ENCODE results near the gene CPSF4L.
"Not testable (repeated sequence)": the region's sequence is repeated elsewhere in the genome, so short reads cannot be mapped to it uniquely, and the experiment has no call there.

CPSF4L gene

DNA sequence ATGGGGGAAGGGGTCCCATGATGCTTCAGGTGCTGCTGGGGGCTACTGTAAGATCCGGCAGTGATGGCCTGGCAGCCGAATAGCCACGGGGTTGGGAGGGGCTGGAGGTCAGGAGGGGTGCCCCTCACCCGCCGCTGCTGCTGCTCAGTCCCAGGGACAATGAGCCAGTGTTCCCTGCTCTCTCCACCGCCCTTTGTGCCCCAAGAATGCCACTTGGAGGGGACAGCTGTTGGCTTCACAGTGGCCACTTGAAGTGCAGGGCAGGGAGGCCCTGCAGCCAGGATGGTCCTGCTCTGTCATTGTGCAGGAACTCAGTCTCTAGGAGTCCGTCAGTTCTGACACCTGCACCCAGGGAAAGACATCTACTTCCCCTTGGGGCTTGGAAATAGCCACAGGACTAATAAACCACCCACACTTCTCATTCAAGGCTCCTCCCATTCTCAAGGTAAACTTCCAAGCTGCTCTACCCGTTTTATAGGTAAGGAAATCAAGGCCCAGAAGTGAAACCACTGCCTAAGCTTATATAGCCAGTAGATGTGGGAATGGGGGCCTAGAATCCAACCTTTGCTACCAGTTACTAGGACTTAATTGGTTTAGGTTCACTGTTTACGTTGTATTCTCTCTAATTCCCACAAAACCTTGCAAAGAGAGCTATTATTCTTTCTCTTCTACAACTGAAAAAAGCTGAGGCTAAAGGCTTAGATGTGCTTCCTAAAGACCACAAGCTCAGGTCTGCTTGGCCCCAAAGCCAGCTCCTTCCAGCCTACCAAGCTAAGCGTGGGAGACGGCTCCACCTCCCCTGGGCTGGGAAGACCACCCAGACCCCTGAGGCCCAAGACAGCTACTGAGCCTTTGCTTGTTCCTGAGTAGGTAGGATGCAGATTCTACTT lies 6.2 kb upstream of the CPSF4L start:
- DNase-seq = no peak

DNA sequence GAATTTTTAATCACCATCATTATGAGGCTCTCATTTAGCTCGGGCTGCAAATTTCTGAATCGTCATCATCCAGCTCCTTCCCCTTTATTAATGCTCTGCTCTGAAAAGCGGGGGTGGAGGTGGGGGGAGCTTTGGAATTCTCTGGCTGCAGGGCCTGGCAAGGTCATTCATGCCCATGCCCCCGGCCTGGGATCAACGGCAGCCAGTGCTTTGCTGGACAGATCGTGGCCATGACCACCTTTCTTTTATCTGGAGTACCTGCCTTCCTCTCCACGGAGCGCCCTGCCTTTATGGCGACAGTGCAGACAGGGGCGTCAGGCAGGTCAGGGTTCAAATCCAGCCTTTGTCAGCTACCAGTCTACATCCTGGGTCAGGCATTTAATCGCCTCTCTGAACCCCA lies 5.1 kb upstream of the CPSF4L start:
- no peak for DNase-seq

DNA sequence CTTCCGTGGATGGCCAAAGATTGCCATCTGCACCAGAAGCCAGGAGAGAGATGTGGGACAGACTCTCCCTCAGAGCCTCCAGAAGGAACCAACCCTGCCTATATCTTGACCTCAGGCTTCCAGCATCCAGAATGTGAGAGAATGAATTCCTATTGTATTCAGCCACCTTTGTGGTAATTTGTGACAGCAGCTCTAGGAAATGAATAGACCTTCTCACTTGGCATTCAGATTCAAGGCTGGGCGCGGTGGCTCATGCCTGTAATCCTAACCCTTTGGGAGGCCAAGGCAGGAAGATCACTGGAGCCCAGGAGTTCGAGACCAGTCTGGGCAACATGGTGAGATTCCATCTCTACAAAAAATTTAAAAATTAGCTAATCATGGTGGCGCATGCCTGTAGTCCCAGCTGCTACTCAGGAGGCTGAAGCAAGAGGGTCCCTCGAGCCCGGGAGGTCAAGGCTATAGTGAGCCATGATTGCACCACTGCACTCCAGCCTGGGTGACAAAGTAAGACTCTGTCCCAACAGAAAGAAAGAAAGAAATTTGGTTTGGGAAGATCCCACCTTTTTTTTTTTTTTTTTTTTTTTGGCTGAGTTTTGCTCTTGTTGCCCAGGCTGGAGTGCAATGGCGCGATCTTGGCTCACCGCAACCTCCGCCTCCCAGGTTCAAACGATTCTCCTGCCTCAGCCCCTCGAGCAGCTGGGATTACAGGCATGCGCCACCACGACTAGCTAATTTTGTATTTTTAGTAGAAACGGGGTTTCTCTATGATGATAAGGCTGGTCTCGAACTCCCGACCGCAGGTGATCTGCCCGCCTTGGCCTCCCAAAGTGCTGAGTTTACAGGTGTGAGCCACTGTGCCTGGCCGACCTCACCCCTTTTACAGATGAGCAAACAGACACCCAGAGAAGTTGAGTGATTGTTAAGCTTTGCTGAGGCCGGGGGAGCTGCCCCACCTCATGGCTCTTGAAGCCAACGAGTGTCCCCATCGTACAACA lies 4.3 kb upstream of the CPSF4L start:
- DNase-seq = no peak

DNA sequence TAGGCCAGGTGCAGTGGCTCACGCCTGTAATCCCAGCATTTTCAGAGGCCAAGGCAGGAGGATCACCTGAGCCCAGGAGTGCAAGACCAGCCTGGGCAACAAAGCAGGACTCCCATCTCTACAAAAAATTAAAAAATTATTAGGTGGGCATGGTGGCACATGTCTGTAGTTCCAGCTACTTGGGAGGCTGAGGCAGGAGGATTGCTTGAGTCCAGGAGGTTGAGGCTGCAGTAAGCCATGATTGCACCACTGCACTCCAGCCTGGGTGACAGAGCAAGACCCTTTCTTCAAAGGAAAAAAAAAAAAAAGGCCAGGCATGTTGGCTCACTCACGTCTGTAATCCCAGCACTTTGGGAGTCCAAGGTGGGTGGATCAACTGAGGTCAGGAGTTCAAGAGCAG lies 2.8 kb upstream of the CPSF4L start:
- not testable (repeated sequence) for DNase-seq

DNA sequence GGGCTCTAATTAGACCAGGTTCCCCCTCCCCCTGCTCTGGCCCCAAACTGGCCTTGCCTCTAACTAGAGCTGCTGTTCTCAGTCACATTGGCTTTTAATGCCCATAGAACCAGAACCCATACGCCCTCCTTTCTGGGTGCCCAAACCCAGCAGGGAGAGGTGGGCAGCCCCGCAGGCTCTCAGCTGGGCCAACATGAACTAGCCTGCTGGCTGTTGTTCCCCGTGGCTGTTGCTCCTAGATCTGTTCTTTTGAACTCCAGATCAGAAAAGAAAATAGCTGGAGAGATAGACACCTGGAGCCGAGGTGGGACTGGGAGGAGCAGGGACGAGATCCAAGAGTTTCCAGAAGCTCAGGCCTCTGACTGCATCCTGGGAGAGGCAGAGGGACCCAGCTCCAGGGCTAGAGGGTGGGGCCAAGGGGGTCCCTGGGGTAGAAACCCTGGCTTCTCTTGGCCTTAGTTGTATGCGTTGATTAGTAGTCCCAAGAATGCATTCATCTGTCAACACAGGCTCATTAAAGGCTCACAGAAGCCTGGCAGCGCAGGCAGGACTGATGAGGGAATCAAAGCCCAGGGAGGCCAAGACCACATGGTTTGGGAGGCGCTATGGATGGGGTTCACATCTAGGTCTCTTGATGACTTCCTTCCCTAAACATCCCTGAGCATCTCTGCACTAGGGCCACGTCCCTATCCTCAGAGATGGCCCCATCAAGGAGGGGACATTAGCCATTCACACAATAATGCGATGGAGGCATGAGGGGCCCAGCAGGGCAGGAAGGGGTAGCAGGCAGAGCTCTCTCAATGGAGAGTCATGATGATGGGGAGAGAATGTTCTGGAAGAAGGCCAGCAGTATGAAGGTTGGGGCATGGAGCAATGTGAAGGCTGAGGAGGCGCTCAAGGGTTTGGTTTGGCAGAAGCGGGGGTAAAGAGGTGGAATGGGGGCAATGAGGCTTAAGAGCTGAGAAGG lies 1.3 kb upstream of the CPSF4L start:
- no peak for DNase-seq

DNA sequence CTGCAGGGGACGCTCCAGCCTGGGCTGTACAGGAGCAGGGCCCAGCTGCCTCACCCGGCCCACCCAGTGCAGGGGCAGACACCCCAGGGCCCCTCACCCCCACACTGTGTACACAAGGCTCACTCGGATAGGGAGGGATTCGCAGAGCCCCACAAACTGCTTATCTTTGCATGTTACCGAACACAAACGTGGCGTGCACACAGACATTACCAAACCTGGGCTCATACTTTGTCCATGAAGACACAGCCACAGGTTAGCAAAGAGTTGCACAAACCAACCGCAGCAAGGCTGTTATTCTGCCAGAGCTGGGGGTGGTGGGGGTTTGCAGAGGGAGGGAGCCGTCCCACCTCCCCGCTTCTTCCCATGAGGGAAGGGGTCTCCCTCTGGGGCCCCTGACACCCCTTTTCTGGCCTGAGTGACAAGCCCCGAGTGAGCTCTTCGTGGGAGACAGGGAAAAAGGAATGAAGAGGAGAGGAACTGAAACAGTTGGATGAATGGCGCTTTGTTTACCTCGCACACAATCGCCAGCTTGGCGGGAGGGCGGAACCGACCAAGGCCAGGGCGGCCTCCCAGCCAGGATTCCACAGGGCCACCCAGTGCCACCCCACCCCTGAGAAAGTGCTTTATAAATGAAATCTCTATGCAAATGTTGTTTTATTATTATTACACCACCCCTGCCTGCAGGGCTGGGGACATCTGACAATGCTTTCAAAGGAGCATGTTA lies 434 bp upstream of the CPSF4L start:
- DNase-seq = no peak

DNA sequence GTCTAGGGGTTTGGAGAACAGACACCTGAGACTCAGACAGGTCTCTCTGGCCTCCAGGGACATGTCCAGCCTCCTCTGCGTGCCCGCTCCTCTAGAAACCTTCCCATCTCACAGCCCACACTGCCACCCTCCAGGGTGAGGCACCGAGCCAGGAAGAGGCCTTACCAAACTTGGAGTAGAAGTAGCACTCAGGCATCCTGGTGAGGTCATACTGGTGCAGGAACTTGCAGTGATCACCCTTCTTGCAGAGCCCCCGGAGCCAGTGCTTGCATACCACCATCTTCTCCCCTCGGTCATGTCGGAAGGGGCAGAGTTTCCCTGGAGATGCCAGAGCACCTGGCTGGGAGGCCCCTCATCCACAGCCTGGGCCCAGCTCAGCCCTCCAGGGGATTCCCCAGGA lies 4.2 kb downstream of the CPSF4L start:
- no peak for DNase-seq

DNA sequence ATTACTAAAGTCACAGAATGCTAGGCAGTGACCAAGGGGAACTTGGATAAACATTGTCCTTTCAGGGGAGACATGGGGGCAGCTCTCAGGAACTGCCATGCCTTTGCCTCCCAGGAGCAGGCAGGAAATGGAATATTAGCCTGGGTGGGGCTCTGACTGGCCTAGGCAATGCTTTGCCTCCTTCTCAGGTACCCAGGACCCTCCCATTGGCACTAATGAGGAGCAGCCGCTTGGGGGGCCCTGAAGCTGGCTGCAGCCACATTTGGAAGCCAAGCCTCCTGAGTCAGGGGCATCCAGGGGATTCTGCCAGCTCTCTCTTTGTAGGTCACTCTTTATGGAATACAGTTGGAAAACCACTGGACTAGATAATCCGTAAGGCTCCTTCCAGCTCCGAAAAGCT lies 5.5 kb downstream of the CPSF4L start:
- DNase-seq = no peak

DNA sequence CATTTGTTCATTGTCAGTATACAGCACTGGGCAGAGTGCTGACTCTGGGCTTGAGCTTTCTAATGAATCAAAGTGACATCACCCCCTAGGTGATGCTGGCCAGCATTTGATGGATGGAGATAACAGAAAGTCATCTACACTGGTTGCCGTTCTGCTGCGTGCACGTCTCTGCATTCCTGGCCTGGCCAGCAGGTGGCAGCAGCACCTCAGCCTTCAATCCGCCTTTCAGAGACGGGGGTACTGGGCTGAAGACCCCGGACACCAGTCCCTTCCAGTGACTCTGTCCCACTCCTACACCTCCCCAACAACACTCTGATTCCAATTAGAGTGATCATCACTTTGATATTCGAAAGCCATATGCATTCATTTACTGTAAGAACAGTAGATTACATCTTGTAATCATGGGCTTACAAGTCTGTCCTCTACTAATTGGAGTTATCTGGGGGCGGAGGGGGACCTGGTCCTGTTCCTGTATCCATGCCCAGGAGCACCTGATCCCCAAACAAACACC lies 6.0 kb downstream of the CPSF4L start:
- peak; percentile 40 to 44 for DNase-seq

DNA sequence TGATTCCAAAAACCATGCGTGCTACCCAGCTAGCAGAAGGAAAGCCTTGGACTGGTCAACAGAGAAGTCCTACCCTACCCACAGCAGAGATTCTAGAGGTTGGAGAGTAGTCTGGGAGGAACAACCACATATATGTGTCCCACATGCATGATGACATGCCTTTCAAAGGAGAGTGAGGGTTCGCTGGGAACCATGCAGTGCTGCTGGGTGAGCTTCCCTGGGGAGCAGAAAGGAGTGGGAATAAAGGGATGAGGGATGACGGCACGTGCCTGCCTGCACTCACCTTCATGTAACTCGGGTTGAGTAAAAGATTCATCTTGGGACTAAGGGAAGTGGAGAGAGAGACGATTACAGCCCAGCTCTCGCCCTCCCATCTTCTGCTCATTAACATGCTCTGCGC lies 9.8 kb downstream of the CPSF4L start:
- DNase-seq = no peak

DNA sequence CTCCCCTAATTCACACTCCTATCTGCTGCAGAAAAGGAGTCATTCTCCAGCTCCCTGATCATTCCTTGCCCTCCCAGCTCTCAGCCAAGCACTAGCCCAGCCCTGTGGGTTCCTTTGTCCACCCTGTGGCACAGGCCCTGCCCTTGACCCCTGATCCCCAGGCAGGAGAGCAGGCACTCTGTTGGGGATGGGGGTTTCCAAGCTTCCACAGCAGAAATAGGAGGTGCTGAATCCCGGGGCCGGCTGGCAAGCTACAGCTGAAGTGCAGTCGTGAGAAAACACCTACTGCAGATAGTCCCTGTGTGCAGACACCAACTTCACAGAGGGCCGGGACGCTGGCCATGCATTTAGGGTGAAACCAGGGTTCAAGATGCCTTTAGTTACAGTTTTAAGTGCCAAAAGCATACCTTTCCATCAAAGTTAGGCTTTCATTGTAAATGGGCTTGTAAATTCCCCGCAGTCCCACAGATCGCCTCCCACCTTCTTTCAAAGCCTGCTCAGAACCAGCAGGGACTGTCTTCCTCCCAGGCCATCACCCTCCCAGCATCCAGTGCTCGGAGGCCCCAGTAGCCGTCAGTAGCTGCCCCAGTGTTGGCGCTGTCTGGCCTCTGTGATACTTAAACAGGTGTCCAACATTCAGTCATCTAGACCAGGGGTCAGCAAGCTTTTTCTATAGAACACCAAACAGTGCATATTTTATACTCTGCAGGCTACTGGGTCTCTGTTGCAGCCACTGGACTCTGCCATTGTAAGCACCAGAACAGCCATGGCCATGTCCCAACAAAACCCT lies 10.6 kb downstream of the CPSF4L start:
- DNase-seq = no peak

DNA sequence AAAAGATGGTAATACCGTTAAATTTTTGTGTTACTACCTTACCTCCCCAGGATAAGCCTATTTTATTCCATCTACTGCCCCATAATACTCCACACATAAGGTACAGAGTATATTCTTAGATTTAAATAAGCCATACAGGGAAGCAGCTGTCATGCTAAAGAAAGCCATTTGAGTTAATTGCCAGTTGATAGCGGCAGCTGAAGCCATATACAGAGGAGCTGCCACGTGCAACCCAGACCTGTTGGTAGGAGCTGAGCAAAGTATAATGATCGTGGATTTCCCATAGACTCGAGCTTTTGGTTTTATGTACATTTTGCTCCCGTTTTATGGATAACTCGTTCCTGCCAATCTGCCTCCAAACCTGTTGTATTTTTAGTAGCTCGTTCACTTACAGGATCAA lies 12.0 kb downstream of the CPSF4L start:
- no peak for DNase-seq

DNA sequence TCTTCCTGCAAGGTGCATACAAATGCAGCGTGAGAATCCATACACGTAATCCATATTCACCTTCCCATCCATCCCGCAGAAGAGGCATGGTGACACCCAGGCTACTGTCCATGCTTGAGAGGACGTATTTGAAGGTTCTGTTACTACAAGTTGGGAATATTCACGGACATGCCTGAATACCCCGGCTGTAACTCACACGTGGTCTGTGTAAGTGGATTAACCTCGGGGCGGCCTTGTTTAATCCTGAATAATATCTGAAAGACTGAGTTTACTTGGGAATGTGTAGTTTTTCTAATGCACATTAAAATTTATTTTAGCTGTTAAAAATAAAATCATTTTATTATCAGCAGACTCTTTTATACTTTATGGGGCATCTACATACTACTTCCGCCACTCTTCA lies 13.1 kb downstream of the CPSF4L start:
- no peak for DNase-seq

DNA sequence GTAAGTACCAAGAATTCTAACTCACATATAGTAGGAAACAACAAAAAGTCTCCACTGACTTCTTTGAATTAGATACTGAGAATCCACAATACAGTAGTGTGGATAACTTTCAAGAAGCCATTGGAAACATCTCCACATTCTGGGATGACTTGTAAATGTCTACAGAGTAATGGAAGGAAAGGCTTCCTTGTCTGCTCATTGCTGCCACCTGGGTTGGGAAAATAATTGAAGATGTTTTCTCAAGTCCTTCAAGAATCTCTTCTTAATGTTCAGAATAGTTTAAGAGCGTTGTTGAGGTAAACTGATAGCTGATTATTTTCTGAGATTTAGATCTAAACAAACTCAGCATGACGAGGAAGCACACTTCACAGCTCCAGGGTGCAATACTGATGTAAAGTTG lies 14.0 kb downstream of the CPSF4L start:
- DNase-seq = no peak

DNA sequence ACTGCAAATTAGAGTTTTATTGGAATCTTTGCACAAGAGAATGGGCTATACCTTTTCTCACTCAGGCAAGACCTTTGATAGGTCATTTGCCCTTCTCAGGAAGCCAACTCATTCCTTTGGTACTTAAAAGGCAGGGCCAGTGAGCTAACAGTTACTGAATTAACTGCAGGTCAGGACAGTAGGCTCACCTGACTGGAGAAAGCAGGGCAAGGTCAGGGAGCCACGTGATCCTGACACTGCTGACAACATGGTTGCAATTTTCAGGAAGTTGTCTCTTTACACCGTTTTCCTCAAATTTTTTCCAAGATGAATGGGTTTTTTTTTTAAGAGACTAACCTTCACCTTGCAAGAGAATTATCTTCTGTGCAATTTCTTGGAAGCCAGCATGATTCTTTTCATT lies 21.1 kb downstream of the CPSF4L start:
- no peak for DNase-seq

DNA sequence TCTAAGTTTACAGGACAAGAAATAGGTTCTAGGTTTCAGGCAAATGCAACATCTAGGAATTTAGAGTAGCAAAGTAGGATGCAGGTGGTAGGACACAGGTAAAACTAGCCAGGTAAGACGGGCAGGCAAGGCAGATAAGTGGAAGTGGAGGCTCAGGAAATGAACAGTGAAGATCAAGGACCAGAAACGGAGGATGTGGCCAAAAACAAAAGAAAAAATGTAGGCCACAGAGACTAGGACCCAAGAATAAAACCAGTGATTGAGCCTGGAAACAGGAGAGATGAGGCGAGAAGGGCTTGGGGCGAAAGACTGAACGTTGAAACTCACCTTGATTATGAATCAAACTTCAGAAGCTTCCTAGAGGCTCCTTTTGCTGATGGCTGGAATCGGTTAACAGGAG lies 24.0 kb downstream of the CPSF4L start:
- DNase-seq = no peak

DNA sequence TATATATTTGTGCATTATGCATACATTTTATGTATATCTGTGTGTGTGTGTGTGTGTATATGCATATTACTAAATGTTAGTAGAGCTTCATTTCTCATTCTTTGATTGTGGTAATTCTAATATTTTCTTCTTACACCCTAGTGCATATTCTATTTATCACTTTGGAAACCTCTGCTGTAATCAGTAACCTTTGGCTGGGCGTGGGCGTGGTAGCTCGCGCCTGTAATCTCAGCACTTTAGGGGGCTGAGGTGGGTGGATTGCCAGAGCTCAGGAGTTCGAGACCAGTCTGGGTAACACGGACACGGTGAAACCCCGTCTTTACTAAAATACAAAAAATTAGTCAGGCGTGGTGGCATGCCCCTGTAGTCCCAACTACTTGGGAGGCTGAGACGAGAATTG lies 26.9 kb downstream of the CPSF4L start:
- DNase-seq = no peak

DNA sequence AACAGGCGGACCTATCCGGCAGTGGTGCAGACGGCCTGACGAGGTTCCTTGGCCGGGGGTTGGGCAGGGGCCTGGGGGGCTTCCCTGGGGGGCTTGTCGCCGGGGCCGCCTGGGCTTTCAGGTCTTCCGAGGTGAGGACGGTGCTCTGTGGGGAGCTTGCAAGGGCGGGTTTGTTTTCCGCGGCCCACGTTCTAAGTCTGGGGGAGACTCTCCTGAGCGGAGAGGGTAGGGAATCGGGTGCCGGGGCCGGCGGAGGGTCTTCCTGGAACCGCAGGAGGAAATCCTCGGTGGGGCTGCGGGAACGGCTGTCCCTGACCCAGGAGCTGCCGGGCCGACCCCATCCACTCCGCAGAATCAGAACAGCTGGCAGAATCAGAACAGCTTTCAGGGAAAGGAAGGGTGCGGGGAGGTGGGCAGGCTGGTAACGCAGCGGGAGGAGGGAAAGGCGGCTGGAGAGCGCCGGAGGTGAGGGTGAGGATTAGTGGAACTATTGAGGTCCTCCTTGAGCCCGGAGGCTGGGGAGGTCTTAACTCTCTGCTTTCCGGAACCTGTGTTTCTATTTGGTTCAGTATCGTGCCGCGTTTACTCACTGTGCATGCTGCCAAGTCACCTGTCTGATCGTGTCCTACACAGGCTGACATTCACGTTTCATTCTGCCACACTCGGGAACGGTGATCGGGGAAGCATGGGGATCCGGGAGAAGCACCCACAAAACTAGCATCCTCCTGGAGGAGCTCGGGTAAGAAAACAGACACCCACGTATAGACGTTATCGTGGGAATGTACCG lies 28.9 kb downstream of the CPSF4L start:
- DNase-seq = peak; percentile 12 to 16

DNA sequence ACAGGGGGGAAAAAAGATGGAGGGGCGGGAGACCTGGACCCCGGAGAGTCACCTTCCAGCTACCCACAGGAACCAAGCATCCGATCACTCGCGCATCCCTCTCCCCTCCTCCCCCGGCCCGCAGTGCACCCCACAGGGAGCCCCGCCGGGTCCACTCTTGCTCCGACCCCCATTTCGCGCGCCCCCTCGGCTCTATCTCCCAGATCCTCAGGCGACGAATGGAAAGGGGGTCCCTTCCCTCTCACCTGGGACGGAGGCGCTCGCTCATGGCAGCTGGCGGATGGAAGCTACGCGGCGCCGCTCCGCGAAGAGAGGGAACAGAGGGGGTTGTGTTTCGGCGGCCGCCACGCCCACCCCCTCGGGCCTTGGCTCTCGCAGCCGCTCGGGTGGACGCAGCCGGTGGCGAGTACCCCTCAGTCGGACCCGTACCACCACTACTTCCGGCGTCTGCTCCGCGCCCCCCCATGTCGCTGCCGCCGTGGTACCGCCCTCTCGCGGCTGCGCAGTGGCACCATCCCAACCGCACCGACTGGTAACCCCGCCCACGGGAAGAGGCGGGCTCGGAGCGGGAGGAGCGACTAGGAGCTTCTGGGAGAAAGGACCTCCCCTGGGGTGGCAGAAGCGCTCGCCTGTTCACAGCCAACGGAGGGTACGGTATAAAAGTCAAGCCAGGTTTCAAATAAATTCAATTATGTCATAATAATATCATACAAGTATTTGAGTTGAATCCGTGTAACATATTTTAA lies 29.7 kb downstream of the CPSF4L start:
- peak; percentile 96 for DNase-seq

Measured in activated CD4-positive, alpha-beta T cell treated with anti-CD3 and anti-CD28 coated beads, Interleukin-2, amount 50 U/mL, for 4 hours (primary cell).